ENCODE data around the gene ACMSD.

ACMSD gene

DNA sequence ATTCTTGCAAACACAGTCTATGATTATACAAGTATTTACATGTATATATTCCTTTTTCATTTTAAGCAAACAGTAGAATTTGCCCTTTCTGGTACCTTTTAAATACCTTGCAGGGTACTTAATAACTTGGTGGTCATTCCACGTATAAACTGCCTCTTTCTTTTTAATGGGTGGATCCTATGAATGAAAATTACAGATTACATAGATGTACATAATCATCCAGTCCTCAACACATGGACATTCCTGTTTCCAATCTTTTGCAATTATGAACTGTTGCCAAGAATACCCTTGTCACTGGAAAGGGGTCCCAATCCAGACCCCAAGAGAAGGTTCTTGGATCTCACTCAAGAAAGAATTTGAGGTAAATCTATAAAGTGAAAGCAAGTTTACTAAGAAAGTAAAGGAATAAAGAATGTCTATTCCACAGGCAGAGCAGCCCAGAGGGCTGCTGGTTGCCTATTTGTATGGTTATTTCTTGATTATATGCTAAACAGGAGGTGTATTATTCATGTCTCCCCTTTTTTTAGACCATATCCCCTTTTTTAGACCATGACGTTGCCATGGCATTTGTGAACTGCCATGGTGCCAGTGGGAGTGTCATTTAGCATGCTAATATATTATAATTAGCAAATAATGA, 72.5 kb downstream of the ACMSD start:
- no peak for DNase-seq

GRCh38 chr2:134911400-134911785, 73.0 kb downstream of the ACMSD start:
- no peak for DNase-seq

- no peak for DNase-seq
These were observed 73.9 kb downstream of the ACMSD start for GRCh38 chr2:134912361-134912760.

- DNase-seq = no peak
These were observed 79.0 kb downstream of the ACMSD start for GRCh38 chr2:134917360-134917865.

- peak; percentile 81 for DNase-seq
These were observed 79.6 kb downstream of the ACMSD start for GRCh38 chr2:134917888-134918525.

DNA sequence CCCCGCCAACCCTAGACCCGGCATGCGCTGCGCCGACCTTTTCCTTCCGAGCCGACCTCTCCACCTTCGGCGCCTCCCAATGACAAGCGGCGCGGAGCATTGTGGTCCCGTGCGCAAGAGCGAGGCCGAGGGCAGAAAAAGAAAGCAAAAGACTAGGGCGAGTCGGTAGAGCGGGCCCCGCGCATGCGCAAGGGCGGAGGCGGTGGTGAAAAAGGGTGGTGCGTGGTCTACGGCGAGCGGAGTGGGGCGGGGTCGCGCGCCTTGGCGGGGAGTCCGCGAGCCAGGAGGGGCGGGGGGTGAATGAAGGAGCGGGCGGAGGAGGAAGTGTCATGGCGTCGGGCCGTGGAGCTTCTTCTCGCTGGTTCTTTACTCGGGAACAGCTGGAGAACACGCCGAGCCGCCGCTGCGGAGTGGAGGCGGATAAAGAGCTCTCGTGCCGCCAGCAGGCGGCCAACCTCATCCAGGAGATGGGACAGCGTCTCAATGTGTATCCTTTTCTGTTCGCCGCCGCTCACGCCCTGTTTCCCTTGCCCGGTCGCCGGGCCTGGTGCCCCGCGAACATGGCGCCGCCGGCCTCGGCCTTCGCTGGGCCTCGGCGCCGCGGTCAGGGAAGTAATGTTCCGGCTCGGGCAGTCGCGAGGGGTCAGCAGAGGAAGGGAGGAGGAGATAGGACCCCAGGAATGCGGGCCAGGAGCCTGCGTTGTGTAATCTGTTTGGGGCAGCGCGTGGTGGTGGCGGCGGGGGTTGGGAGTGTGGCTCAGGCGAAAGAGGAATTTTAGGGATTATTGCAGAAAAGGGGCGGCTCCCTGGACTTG, 80.3 kb downstream of the ACMSD start, which contains the start of gene CCNT2:
TSS of gene CCNT2 (plus strand) at position 297 of the 815 bp plus-strand sequence. CDS start at position 330, 33 bp downstream.
- DNase-seq = peak; percentile 99

- DNase-seq = peak; percentile 28
These were observed 81.2 kb downstream of the ACMSD start for GRCh38 chr2:134919341-134920210.

- DNase-seq = no peak
These were observed 86.5 kb downstream of the ACMSD start for GRCh38 chr2:134924912-134925311.

- no peak for DNase-seq
These were observed 88.0 kb downstream of the ACMSD start for GRCh38 chr2:134926231-134926931.

- DNase-seq = no peak
These were observed 88.8 kb downstream of the ACMSD start for GRCh38 chr2:134927195-134927594.

- no peak for DNase-seq
These were observed 94.6 kb downstream of the ACMSD start for GRCh38 chr2:134932864-134933526.

GRCh38 chr2:134933732-134934131, 95.3 kb downstream of the ACMSD start:
- DNase-seq = no peak

GRCh38 chr2:134934150-134934549, 95.7 kb downstream of the ACMSD start:
- DNase-seq = no peak

- no peak for DNase-seq
These were observed 96.2 kb downstream of the ACMSD start for GRCh38 chr2:134934641-134935040.

DNA sequence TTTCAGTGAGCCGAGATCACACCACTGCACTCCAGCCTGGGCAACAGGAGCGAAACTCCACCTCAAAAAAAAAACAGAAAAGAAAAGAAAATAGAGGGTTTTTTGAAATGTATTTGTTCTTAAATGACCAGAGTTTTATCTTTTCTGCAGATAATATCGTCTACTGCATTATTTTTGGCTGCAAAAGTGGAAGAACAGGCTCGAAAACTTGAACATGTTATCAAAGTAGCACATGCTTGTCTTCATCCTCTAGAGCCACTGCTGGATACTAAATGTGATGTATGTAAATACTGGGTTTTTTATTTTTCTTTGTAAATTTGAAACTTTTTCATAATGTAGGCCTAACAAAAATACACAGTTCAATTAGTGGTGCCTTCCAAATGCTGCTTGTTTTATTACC, 98.3 kb downstream of the ACMSD start:
- DNase-seq = no peak

GRCh38 chr2:134943540-134943939, 105.1 kb downstream of the ACMSD start:
- no peak for DNase-seq

GRCh38 chr2:134944975-134945374, 106.6 kb downstream of the ACMSD start:
- no peak for DNase-seq

- DNase-seq = no peak
These were observed 107.7 kb downstream of the ACMSD start for GRCh38 chr2:134946073-134946472.

- no peak for DNase-seq
These were observed 111.7 kb downstream of the ACMSD start for GRCh38 chr2:134949981-134950708.

DNA sequence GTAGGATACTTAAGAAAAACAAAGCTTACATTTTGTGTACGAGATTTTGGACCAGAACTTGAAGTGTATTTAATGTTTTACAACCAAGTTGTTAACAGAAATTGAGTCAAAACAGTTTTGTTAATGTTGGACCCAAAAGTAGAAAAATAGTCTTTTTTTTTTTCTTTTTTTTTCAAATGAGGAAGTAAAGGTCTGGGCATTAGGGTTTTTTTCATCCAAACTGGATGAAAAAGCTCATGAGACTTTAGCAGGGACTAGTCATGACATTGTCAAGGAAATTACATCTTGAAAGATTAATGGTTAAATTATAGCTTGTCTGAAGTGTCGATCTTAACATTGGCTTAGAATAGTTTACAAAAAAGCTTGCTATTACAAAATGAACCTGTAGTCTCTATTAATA, 112.5 kb downstream of the ACMSD start:
- no peak for DNase-seq
